ENCODE measurements around the gene OR6M1. TPM values are rescaled to one million over a fixed set of nuclear protein-coding genes. Genes with fewer than 3 reads are reported as not detected.

OR6M1 gene
- total RNA-seq, 2 donors from 2014 or later, result not detected

- H3K4me3 ChIP-seq, result no peak overlapping the region
- no peaks in the 10 kb centered on the region for H3K4me1 ChIP-seq
- H3K9me3 ChIP-seq, result no peaks in the 10 kb centered on the region
- no peak for DNase-seq (ENCODE audit: low spot score)
- no peaks in the 10 kb centered on the region for H3K27me3 ChIP-seq
- TF ChIP-seq, protein P1, sequence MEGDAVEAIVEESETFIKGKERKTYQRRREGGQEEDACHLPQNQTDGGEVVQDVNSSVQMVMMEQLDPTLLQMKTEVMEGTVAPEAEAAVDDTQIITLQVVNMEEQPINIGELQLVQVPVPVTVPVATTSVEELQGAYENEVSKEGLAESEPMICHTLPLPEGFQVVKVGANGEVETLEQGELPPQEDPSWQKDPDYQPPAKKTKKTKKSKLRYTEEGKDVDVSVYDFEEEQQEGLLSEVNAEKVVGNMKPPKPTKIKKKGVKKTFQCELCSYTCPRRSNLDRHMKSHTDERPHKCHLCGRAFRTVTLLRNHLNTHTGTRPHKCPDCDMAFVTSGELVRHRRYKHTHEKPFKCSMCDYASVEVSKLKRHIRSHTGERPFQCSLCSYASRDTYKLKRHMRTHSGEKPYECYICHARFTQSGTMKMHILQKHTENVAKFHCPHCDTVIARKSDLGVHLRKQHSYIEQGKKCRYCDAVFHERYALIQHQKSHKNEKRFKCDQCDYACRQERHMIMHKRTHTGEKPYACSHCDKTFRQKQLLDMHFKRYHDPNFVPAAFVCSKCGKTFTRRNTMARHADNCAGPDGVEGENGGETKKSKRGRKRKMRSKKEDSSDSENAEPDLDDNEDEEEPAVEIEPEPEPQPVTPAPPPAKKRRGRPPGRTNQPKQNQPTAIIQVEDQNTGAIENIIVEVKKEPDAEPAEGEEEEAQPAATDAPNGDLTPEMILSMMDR (IDR thresholded peaks at IDR 0.05), result no peak
- no peaks in the 10 kb centered on the region for H3K36me3 ChIP-seq
- no peak overlapping the region for H3K27ac ChIP-seq
Measured at GRCh38 chr11:123775715-123776549, 30.2 kb downstream of the OR6M1 start.

DNA sequence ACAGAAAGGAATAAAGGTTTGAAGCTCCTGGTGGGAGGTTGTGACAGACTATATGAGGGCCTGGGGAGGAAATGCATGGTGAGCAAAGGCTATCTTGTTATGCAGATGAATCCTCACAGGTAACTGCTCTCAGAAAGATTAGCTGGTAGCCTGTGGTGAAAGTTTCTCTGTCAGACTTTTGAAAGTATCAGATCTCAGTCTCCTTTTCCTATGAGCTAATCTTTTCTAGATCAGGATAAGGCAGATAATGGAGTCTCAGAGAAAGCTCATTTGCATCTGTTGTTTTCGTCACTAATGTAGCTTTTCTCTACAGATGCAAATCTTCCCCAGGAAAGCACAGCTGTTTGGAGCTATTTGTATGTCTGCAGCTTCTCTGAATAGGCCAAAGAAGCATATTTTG, 30.9 kb downstream of the OR6M1 start:
- Histone ChIP-seq H3K27ac (no peak overlapping the region), H3K4me1 (no peaks in the 10 kb centered on the region), H3K27me3 (no peaks in the 10 kb centered on the region), H3K4me3 (no peak overlapping the region), H3K9me3 (no peaks in the 10 kb centered on the region), H3K36me3 (no peaks in the 10 kb centered on the region)
- TF ChIP-seq, protein P1 (IDR thresholded peaks at IDR 0.05), result no peak
- no peak for DNase-seq (ENCODE audit: low spot score)

GRCh38 chr11:123773959-123774358, 32.2 kb downstream of the OR6M1 start:
- Histone ChIP-seq H3K4me3 (no peak overlapping the region), H3K27ac (no peak overlapping the region), H3K9me3 (no peaks in the 10 kb centered on the region), H3K36me3 (no peaks in the 10 kb centered on the region), H3K4me1 (no peaks in the 10 kb centered on the region), H3K27me3 (no peaks in the 10 kb centered on the region)
- no peak for DNase-seq (ENCODE audit: low spot score)
- TF ChIP-seq, protein P1 (IDR thresholded peaks at IDR 0.05), result no peak

- Histone ChIP-seq H3K4me3 (no peak overlapping the region), H3K9me3 (no peaks in the 10 kb centered on the region), H3K27ac (no peak overlapping the region), H3K4me1 (no peaks in the 10 kb centered on the region), H3K27me3 (no peaks in the 10 kb centered on the region), H3K36me3 (no peaks in the 10 kb centered on the region)
- TF ChIP-seq, protein P1 (IDR thresholded peaks at IDR 0.05), result no peak
- DNase-seq (ENCODE audit: low spot score), result no peak
Measured at GRCh38 chr11:123773026-123773425, 33.1 kb downstream of the OR6M1 start.

DNA sequence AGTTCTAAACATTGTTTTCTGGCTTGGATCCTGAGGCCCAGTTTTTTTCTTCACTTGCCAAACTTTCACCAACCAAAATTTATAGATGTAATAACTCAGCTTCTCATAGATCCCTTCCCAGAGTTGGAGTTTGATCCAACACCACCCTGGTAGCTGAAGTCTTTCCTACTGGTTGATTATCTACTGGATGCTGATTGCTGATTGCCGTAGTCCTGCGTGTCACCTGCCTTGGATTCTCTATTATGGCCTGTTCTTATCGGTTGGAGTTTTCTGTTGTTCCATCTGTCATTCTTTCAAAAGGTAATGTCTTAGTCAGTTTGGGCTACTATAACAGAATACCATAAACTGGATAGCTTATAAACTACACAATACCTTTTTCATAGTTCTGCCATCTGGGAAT, 34.5 kb downstream of the OR6M1 start:
- no peaks in the 10 kb centered on the region for H3K36me3 ChIP-seq
- H3K4me3 ChIP-seq, result no peak overlapping the region
- no peak for DNase-seq (ENCODE audit: low spot score)
- H3K27ac ChIP-seq, result no peak overlapping the region
- no peaks in the 10 kb centered on the region for H3K9me3 ChIP-seq
- no peaks in the 10 kb centered on the region for H3K4me1 ChIP-seq
- no peaks in the 10 kb centered on the region for H3K27me3 ChIP-seq
- TF ChIP-seq, protein P1 (IDR thresholded peaks at IDR 0.05), result no peak

DNA sequence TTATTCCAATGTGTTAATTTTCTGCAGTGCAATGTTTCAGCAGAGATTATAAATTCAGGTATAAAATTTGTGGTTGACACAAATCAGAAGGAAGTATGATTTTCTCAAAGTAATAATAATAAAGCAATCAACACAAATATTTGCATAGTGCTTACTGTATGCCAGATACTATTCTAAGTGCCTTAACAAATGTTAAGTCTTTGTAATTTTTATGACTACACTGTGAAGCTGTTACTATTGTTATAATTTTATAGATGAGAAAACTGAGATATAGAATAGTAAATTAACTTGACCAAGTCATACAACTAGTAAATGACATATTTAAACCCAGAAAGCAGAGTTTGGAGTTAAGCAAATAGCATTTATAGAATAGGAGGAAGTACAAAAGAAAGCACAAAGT, 35.4 kb downstream of the OR6M1 start:
- no peak overlapping the region for H3K27ac ChIP-seq
- no peaks in the 10 kb centered on the region for H3K27me3 ChIP-seq
- TF ChIP-seq, protein P1 (IDR thresholded peaks at IDR 0.05), result no peak
- H3K9me3 ChIP-seq, result no peaks in the 10 kb centered on the region
- no peaks in the 10 kb centered on the region for H3K36me3 ChIP-seq
- no peaks in the 10 kb centered on the region for H3K4me1 ChIP-seq
- no peak overlapping the region for H3K4me3 ChIP-seq
- no peak for DNase-seq (ENCODE audit: low spot score)

All from right atrium auricular region (tissue), 2 donors.